PC-9 (cell line): Measurements from ENCODE around the gene TRMT112.

Experiments used
- EZH2 ChIP-seq: fragments of 200-600 bp; sonication (generic); IDR thresholded peaks from 2 replicates; pipeline ENCODE4 v1.8.0; 2017; ENCODE audit warnings: antibody characterized with exemption, low read depth
- TF ChIP-seq, protein P1 (sequence below): fragments of 200-600 bp; sonication (generic); conservative IDR thresholded peaks from 2 replicates; pipeline ENCODE4 v1.6.1; 2017; ENCODE audit warnings: mixed run types, antibody characterized with exemption, mild to moderate bottlenecking, moderate library complexity

DNA sequence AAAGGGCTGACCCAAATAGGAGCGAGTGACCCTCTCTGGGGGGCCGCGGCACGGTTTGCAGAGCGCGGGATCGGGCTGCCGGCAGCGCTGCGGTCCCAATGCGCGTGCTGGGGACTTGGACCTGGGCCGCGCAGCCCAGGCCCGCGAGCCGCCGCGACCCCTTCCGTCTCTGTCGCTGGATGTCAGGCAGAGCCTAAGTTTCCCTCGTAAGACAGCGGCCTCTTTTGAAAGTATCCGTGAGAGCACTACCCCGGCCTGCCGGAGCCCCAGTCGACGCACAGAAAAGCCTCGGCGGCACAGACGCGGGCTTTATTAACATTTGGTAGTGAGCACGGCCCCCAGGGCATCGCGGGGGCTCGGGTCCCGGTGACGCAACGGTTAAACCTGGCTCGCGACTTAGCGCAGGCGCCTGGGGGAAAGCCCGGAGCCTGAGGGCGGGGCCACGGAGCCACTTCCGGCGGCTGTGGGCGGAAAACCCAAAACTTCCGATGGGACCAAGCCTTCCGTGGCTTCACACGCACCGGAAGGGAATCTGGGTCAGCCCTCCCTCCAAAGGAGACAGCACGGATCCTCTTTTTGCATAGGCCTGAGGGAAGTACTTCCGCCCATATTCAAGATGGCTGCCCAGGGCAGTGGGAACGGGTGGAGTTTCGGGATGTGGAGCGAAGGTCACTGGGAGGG, 47.7 kb downstream of the TRMT112 start:
- TF ChIP-seq, protein P1, sequence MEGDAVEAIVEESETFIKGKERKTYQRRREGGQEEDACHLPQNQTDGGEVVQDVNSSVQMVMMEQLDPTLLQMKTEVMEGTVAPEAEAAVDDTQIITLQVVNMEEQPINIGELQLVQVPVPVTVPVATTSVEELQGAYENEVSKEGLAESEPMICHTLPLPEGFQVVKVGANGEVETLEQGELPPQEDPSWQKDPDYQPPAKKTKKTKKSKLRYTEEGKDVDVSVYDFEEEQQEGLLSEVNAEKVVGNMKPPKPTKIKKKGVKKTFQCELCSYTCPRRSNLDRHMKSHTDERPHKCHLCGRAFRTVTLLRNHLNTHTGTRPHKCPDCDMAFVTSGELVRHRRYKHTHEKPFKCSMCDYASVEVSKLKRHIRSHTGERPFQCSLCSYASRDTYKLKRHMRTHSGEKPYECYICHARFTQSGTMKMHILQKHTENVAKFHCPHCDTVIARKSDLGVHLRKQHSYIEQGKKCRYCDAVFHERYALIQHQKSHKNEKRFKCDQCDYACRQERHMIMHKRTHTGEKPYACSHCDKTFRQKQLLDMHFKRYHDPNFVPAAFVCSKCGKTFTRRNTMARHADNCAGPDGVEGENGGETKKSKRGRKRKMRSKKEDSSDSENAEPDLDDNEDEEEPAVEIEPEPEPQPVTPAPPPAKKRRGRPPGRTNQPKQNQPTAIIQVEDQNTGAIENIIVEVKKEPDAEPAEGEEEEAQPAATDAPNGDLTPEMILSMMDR: peak; percentile 35; the same call in 1 of the 2 replicates
- no peak for TF ChIP-seq EZH2
